Measurements from ENCODE around the gene ZNF462. TPM values are rescaled to one million over a fixed set of nuclear protein-coding genes. Genes with fewer than 3 reads are reported as not detected.

ZNF462 gene
- total RNA-seq, 1 experiment from 2014 or later: 121 TPM

DNA sequence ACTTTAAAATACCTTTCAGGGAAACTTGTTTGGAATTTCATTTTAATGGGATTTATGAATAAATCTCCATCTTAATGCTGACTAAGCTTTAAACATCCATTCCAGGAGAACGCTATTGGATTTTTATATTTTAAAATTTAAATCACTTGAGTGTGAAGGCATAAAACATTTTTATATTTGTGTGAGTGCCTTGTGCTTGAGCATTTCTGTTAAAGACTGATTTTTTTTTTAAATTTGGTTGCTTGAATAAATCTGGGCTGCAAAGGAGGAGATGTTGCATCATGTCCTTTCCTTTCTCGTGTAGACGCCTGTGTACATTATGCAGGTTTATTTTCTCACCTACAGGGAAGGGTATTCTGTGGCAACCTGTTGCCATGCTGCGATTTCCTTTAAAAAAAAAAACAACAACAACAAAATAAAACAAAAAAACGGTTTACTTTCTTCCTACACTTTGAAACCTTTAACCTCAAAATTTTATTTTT, 108.1 kb downstream of the ZNF462 start:
- POLR2A ChIA-PET: no interaction called here
- Mint-ChIP-seq H3K27me3 (ENCODE audit: low read depth) (no peaks in the 10 kb centered on the region), H3K36me3 (peaks cover 45% of the 10 kb centered on the region), H3K27ac (peak overlapping the region; percentile 89), H3K9me3 (no peaks in the 10 kb centered on the region), H3K4me1 (peaks cover 60% of the 10 kb centered on the region), H3K4me3 (no peak overlapping the region)
- ATAC-seq (no peak), DNase-seq (ENCODE audit: low spot score) (no peak)
- CTCF ChIA-PET: no interaction called here
- TF ChIP-seq SMAD4 (CRISPR knock-in tag; IDR thresholded peaks at IDR 0.05) (no peak), PRRX2 (CRISPR knock-in tag; IDR thresholded peaks at IDR 0.05) (no peak), NR1H2 (CRISPR knock-in tag; IDR thresholded peaks at IDR 0.05) (no peak), GABPB1 (CRISPR knock-in tag; IDR thresholded peaks at IDR 0.05) (no peak), IRF2 (CRISPR knock-in tag; IDR thresholded peaks at IDR 0.05; ENCODE audit: borderline replicate concordance, low read depth) (no peak), ZMAT4 (CRISPR knock-in tag; IDR thresholded peaks at IDR 0.05) (no peak)
- TF ChIP-seq, protein P1, sequence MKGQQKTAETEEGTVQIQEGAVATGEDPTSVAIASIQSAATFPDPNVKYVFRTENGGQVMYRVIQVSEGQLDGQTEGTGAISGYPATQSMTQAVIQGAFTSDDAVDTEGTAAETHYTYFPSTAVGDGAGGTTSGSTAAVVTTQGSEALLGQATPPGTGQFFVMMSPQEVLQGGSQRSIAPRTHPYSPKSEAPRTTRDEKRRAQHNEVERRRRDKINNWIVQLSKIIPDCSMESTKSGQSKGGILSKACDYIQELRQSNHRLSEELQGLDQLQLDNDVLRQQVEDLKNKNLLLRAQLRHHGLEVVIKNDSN (CRISPR knock-in tag; IDR thresholded peaks at IDR 0.05): no peak
- TF ChIP-seq, protein P2, sequence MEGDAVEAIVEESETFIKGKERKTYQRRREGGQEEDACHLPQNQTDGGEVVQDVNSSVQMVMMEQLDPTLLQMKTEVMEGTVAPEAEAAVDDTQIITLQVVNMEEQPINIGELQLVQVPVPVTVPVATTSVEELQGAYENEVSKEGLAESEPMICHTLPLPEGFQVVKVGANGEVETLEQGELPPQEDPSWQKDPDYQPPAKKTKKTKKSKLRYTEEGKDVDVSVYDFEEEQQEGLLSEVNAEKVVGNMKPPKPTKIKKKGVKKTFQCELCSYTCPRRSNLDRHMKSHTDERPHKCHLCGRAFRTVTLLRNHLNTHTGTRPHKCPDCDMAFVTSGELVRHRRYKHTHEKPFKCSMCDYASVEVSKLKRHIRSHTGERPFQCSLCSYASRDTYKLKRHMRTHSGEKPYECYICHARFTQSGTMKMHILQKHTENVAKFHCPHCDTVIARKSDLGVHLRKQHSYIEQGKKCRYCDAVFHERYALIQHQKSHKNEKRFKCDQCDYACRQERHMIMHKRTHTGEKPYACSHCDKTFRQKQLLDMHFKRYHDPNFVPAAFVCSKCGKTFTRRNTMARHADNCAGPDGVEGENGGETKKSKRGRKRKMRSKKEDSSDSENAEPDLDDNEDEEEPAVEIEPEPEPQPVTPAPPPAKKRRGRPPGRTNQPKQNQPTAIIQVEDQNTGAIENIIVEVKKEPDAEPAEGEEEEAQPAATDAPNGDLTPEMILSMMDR (IDR thresholded peaks at IDR 0.05): no peak

DNA sequence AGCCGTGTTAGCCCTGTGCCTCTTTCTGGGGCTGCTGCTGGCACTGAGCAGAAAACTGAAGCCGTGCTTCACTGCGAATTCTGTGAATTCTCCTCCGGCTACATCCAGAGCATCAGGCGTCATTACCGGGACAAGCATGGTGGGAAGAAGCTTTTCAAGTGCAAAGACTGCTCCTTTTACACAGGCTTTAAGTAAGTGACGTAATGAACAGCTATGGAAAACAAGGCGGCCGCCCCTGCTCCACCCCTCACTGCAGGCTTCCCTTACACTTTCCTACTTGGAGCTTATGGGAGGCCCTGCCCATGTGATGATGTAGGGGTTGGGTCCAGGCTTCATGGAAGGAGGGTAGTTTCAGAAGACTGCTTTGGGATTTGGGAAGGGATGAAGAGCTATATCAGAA, 109.1 kb downstream of the ZNF462 start:
- DNase-seq (ENCODE audit: low spot score) (no peak), ATAC-seq (peak; percentile 63)
- no peak for TF ChIP-seq NR1H2 (CRISPR knock-in tag; IDR thresholded peaks at IDR 0.05)
- no peak for TF ChIP-seq RELA (CRISPR knock-in tag; IDR thresholded peaks at IDR 0.05; ENCODE audit: borderline replicate concordance)
- no peak for TF ChIP-seq ETV6 (CRISPR knock-in tag; IDR thresholded peaks at IDR 0.05)
- TF ChIP-seq, protein P3, sequence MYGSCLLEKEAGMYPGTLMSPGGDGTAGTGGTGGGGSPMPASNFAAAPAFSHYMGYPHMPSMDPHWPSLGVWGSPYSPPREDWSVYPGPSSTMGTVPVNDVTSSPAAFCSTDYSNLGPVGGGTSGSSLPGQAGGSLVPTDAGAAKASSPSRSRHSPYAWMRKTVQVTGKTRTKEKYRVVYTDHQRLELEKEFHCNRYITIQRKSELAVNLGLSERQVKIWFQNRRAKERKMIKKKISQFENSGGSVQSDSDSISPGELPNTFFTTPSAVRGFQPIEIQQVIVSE (CRISPR knock-in tag; IDR thresholded peaks at IDR 0.05; ENCODE audit: borderline replicate concordance): no peak
- TF ChIP-seq ZNF219 (CRISPR knock-in tag; IDR thresholded peaks at IDR 0.05; ENCODE audit: borderline replicate concordance): no peak
- no peak for TF ChIP-seq KAT7 (CRISPR knock-in tag; IDR thresholded peaks at IDR 0.05; ENCODE audit: borderline replicate concordance)
- TF ChIP-seq NFYB (CRISPR knock-in tag; conservative IDR thresholded peaks at IDR 0.05; ENCODE audit: low read depth): no peak
- ChIA-PET CTCF (no interaction called here), POLR2A (interaction anchor here (0.6 kb wide), 1 partner anchor 456 kb away, joined by 4 read pairs; no protein-coding TSS in a partner anchor)
- no peak overlapping the region for H3K4me3 Mint-ChIP-seq
- no peaks in the 10 kb centered on the region for H3K9me3 Mint-ChIP-seq
- H3K4me1 Mint-ChIP-seq: peaks cover 49% of the 10 kb centered on the region
- no peaks in the 10 kb centered on the region for H3K27me3 Mint-ChIP-seq (ENCODE audit: low read depth)
- peak overlapping the region; percentile 88 for H3K27ac Mint-ChIP-seq
- peaks cover 53% of the 10 kb centered on the region for H3K36me3 Mint-ChIP-seq

DNA sequence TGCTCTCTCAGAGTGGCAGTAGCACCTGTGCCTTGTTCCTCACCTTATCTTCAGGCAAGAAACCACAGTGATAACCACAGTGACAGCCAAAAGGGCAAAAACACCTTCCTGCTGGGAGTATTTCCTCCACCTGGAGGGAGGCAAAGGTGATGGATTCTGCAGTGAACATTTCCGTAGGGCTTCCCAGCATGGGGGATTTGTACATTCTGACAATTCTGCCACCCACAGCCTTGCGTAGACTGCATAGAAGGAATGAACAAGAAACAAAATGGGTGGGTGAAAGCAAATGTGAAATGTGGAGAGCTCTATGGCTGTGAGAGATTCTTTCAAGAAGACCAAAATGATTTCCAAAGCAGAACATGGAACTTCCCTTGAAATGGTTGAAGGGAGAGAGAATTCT, 111.4 kb downstream of the ZNF462 start:
- TF ChIP-seq HMGXB4 (CRISPR knock-in tag; IDR thresholded peaks at IDR 0.05): no peak
- ChIA-PET CTCF (no interaction called here), POLR2A (no interaction called here)
- Mint-ChIP-seq H3K4me1 (peaks cover 30% of the 10 kb centered on the region), H3K9me3 (no peaks in the 10 kb centered on the region), H3K27ac (no peak overlapping the region), H3K36me3 (peaks cover 73% of the 10 kb centered on the region), H3K27me3 (ENCODE audit: low read depth) (no peaks in the 10 kb centered on the region), H3K4me3 (no peak overlapping the region)
- ATAC-seq (no peak), DNase-seq (ENCODE audit: low spot score) (no peak)
